ENCODE measurements around the gene CALU. TPM values are rescaled to one million over a fixed set of nuclear protein-coding genes. Genes with fewer than 3 reads are reported as not detected.

The CALU gene
- total RNA-seq, 1 experiment from 2014 or later = 168 TPM

DNA sequence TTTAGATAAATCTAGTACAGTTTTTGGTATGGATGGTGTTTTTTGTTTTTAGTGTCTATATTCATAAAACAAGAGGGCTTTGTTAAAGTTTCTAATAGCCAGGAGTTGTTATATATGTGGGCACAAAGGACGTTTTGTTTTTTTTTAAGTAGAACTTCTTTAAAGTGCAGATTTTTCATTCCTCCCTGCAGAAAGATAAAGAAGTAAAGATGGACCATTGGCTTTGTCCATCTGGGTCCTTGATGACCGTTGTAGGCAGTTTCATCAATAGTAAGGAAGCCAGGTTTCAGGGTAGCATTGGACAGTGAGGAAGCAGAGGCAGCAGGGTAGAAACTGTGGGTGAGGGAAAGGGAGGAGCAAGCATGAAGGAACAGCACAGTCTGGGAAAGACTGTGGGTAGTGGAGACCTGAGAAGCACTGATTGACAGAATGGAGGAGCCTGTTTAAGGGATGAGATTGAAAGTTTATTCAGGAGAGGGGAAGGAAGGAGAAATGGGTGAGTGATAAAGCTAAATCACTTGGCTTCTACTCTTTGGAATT is 5.3 kb downstream of the CALU start:
- TF ChIP-seq CTCF (conservative IDR thresholded peaks at IDR 0.05) = no peak
- Histone ChIP-seq H3K4me1 (ENCODE audit: insufficient read depth, low read length) (no peaks in the 10 kb centered on the region; the same call in 1 of the 2 replicates), H2BK15ac (ENCODE audit: low read depth, low read length) (no peak overlapping the region), H2BK20ac (ENCODE audit: low read depth, low read length, poor library complexity, severe bottlenecking) (no peak overlapping the region), H3K4ac (ENCODE audit: low read depth, low read length) (no peak overlapping the region), H2BK12ac (ENCODE audit: insufficient read length, low read depth, low read length) (no peak overlapping the region), H3K9ac (ENCODE audit: extremely low read depth, insufficient read length, low read length) (no peak overlapping the region), H4K20me1 (ENCODE audit: control insufficient read depth, insufficient read depth, insufficient read length) (no peaks in the 10 kb centered on the region), H3K23ac (ENCODE audit: insufficient read length, low read depth, low read length) (no peak overlapping the region), H4K91ac (ENCODE audit: insufficient read length, low read depth, low read length) (no peak overlapping the region), H3K9me3 (ENCODE audit: control insufficient read depth, low read depth, low read length) (no peaks in the 10 kb centered on the region), H2AFZ (ENCODE audit: low read length) (no peak overlapping the region), H3K79me1 (ENCODE audit: insufficient read depth, low read depth, low read length, poor library complexity, severe bottlenecking) (peaks cover 19% of the 10 kb centered on the region), H3K18ac (ENCODE audit: insufficient read length, low read depth, low read length) (no peak overlapping the region), H2BK120ac (ENCODE audit: low read depth, low read length, poor library complexity, severe bottlenecking) (no peak overlapping the region), H3K27ac (ENCODE audit: insufficient read length, low read depth, low read length) (no peak overlapping the region), H2BK5ac (ENCODE audit: insufficient read length, low read length) (no peak overlapping the region), H3K27me3 (ENCODE audit: insufficient read depth, low read length) (no peaks in the 10 kb centered on the region), H3K14ac (ENCODE audit: insufficient read depth, low read length) (no peak overlapping the region), H4K5ac (ENCODE audit: insufficient read length, low read depth, low read length) (no peak overlapping the region), H4K8ac (replicated peaks; ENCODE audit: insufficient read length, low read depth, low read length) (no peak overlapping the region), H3K23me2 (ENCODE audit: insufficient read length, low read depth, low read length, poor library complexity, severe bottlenecking) (peaks cover 3% of the 10 kb centered on the region), H3K79me2 (ENCODE audit: insufficient read depth, low read length) (peaks cover 59% of the 10 kb centered on the region), H3K4me2 (ENCODE audit: insufficient read depth, insufficient read length, low read length) (no peak overlapping the region), H3K56ac (ENCODE audit: insufficient read length, low read depth, low read length) (no peak overlapping the region), H3T11ph (ENCODE audit: low read length) (no peak overlapping the region), H2AK5ac (ENCODE audit: insufficient read length, low read length) (no peak overlapping the region)
- Mint-ChIP-seq H3K27me3 (ENCODE audit: low read depth) (no peaks in the 10 kb centered on the region), H3K4me1 (peaks cover 25 to 29% of the 10 kb centered on the region in 2 experiments), H3K36me3 (ENCODE audit: insufficient read depth in 1 of 3, low read depth in 3 of 3) (peaks cover 9 to 31% (median 30%) of the 10 kb centered on the region in 3 experiments; a peak in 6 of 7 replicates), H3K27ac (peak overlapping the region in 1 of 3 experiments; percentile 7; a peak in 1 of 7 replicates), H3K9me3 (no peaks in the 10 kb centered on the region), H3K4me3 (no peak overlapping the region)
- DNase-seq = no peak
- WGBS (ENCODE audit: extremely low coverage, insufficient read length, low lambda C conversion rate) = no CpG with 5 or more reads among the region's 2 CpGs

All from H9 (cell line).